ENCODE measurements around the gene SH2D3A.

GRCh38 chr19:6713773-6714692 lies 53.2 kb downstream of the SH2D3A start:
- TF ChIP-seq CTCF (IDR thresholded peaks at IDR 0.05) (no peak), POLR2AphosphoS5 (IDR thresholded peaks at IDR 0.05) (no peak), POLR2A (IDR thresholded peaks at IDR 0.05) (no peak)
